Right lobe of liver (tissue), 6 donors: ENCODE measurements around the gene PITPNM2. TPM values are rescaled to one million over a fixed set of nuclear protein-coding genes. Genes with fewer than 3 reads are reported as not detected.

ENCODE experiments used
- ATAC-seq, 4 donors: fragments of 200-7000 bp; cut with Tn5 transposase; one replicate each; pipeline ENCODE4 v1.9.1; 2020; ENCODE audit warnings: mild to moderate bottlenecking in 4 of 4, moderate library complexity in 4 of 4
- DNase-seq, 3 donors: peaks; one replicate each; pipeline ENCODE4 v3.0.0-alpha.2; 2020
- H3K27ac ChIP-seq, 3 donors: fragments of 200-600 bp; one replicate each; pipeline ENCODE4 v1.8.0; 2022
- H3K27me3 ChIP-seq, 2 donors: fragments of 200-600 bp; one replicate each; pipeline ENCODE4 v1.8.0; 2022
- H3K36me3 ChIP-seq, 4 donors: fragments of 200-600 bp; sonication (generic) in 1 of 4; one replicate each; pipeline versions ENCODE4 v1.5.1 to v1.8.0; 2017 to 2022; ENCODE audit warnings: control low read depth in 1 of 4
- H3K4me1 ChIP-seq, 4 donors: fragments of 200-600 bp; sonication (generic) in 1 of 4; one replicate each; pipeline versions ENCODE4 v1.5.1 to v1.8.0; 2017 to 2022; ENCODE audit warnings: control low read depth in 1 of 4
- H3K4me3 ChIP-seq, 3 donors: fragments of 200-600 bp; one replicate each; pipeline ENCODE4 v1.8.0; 2022
- H3K9me3 ChIP-seq, 4 donors: fragments of 200-600 bp; sonication (generic) in 1 of 4; one replicate each; pipeline versions ENCODE4 v1.5.1 to v1.8.0; 2017 to 2022; ENCODE audit warnings: control low read depth in 1 of 4
- POLR2A ChIP-seq: fragments of 450-650 bp; IDR thresholded peaks from one replicate; pipeline ENCODE4 v1.6.1; 2017; ENCODE audit warnings: antibody characterized with exemption, mild to moderate bottlenecking
- WGBS: methylation state at CpG from one replicate; pipeline ENCODE4 v1.1.6; 2018; ENCODE audit warnings: low coverage, low lambda C conversion rate; ENCODE audit not compliant: insufficient coverage; ENCODE audit errors: missing lambda C conversion rate; 5-methylcytosine and 5-hydroxymethylcytosine counted together
- intact Hi-C, 2 donors: fragments of 100-400 bp; cut with DNase I; formaldehyde crosslinking; loops; one replicate each; pipeline versions ENCODE4 v1.11.2 to v1.14.1; 2022
- total RNA-seq, 6 experiments: library from RNA; depleted of rRNA in 2 of 6; stranded (reverse); fragments of >200 nt in 2 of 6; fragmentation: NEBNext Ultra II Directional in 3 of 6; extraction: Animal tissue kit (Norgen Biotek cat#: 25700) in 3 of 6; gene quantifications; one replicate each; pipeline versions ENCODE4 v1.1.0 to v1.2.4, GENCODE V29; 2016 to 2023
- TF ChIP-seq, protein P1 (sequence below), 4 donors: fragments of 200-600 bp in 3 of 4; fragments of 450-650 bp in 1 of 4; IDR thresholded peaks; one replicate each; pipeline versions ENCODE4 v1.5.1 to v1.8.0; 2016 to 2022; ENCODE audit warnings: antibody characterized with exemption in 4 of 4, mild to moderate bottlenecking in 2 of 4
- donor health status: DM: no; HTN: yes; CAD: no.
- donor health status: DM: no; HTN: no; CAD: no.
- donor health status: DM: no; HTN: no; CAD: no.
- donor health status: DM: no; HTN: yes; CAD: no.
- donor health status: DM: no; HTN: yes; CAD: no.

The PITPNM2 gene
- total RNA-seq, 6 experiments from 2014 or later, result 5.8 to 24.7 (median 14.2) TPM

DNA sequence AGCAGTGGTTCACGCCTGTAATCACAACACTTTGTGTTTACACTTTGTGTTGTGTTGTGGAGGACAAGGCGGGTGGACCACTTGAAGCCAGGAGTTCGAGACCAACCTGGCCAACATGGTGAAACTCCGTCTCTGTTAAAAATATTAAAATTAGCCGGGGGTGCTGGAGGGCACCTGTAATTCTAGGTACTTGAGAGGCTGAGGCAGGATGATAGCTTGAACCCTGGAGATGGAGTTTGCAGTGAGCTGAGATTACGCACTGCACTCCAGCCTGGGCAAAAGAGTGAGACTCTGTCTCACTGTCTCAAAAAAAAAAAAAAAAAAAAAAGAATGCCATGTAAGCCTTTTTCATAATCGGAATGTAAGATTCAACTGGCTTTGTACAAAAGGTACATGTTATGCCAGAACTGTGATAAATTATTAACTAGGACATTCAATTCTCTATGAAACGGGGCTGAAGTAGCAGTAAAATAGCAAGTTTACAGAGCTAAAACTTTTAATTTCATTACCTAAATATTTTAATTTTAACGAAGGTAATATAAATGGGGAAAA is 13.9 kb upstream of the PITPNM2 start:
- Histone ChIP-seq H3K36me3 (peaks cover 0 to 6% (median 0%) of the 10 kb centered on the region in 4 donors), H3K4me1 (peaks cover 0 to 61% (median 21%) of the 10 kb centered on the region in 4 donors), H3K9me3 (no peaks in the 10 kb centered on the region), H3K27ac (peak overlapping the region in 2 of 3 donors; percentile 42 to 61), H3K4me3 (peak overlapping the region in 2 of 3 donors; percentile 10 to 12), H3K27me3 (no peaks in the 10 kb centered on the region)
- peak; percentile 67 to 73 (median 70) for ATAC-seq
- 34% methylated on average over 8 of the region's 9 CpGs for whole genome bisulfite sequencing
- TF ChIP-seq, protein P1, sequence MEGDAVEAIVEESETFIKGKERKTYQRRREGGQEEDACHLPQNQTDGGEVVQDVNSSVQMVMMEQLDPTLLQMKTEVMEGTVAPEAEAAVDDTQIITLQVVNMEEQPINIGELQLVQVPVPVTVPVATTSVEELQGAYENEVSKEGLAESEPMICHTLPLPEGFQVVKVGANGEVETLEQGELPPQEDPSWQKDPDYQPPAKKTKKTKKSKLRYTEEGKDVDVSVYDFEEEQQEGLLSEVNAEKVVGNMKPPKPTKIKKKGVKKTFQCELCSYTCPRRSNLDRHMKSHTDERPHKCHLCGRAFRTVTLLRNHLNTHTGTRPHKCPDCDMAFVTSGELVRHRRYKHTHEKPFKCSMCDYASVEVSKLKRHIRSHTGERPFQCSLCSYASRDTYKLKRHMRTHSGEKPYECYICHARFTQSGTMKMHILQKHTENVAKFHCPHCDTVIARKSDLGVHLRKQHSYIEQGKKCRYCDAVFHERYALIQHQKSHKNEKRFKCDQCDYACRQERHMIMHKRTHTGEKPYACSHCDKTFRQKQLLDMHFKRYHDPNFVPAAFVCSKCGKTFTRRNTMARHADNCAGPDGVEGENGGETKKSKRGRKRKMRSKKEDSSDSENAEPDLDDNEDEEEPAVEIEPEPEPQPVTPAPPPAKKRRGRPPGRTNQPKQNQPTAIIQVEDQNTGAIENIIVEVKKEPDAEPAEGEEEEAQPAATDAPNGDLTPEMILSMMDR (IDR thresholded peaks at IDR 0.05), result no peak
- no peak for TF ChIP-seq POLR2A
- DNase-seq, result peak in 1 of 3 donors; percentile 54
- intact Hi-C loops, result no loop called here

DNA sequence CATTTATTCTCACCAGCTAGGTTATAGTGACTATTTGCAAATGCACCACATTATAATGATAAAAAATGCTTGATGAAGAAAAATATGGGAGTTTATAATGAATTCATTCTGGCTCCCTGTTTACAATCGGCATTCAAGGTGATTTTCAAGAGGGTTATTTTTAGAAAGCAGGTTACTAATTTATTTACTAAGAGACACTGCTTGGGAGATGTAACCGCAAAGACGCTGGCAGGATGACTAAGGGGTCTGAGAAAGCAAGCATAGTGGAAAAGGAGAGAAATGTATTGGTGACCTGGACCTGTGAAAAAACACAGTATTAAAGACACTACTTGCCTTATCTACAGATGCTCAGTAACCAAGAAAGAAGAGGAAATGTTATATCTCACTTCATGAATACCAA is 13.3 kb upstream of the PITPNM2 start:
- WGBS, result 65% methylated on average over 3 of the region's 3 CpGs
- ATAC-seq, result no peak
- intact Hi-C loops, result no loop called here
- Histone ChIP-seq H3K27ac (peak overlapping the region in 2 of 3 donors; percentile 42 to 61), H3K4me3 (no peak overlapping the region), H3K27me3 (no peaks in the 10 kb centered on the region), H3K9me3 (no peaks in the 10 kb centered on the region), H3K4me1 (peaks cover 0 to 61% (median 21%) of the 10 kb centered on the region in 4 donors), H3K36me3 (peaks cover 0 to 6% (median 0%) of the 10 kb centered on the region in 4 donors)
- DNase-seq, result no peak
- TF ChIP-seq POLR2A, result no peak
- TF ChIP-seq, protein P1 (IDR thresholded peaks at IDR 0.05), result no peak

DNA sequence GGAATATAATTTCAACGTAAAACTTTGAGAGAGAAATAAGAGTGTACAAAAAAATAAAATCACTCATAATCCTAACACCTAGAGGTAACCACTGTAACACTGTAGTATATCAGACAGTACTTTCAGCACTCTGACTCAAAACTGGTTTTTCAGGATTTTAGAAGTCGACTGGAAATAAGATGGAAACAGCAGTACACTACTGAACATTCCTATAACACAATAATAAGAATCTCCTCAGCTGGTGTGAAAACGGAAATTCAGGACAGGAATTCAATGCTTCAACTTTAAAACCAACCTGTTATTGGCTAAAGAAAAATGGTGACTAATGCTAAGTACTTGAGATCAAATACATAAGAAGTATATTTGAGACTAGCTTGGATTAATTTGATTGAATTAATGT is 12.3 kb upstream of the PITPNM2 start:
- WGBS, result 85% methylated on average over 3 of the region's 3 CpGs
- no peak for ATAC-seq
- no peak for DNase-seq

DNA sequence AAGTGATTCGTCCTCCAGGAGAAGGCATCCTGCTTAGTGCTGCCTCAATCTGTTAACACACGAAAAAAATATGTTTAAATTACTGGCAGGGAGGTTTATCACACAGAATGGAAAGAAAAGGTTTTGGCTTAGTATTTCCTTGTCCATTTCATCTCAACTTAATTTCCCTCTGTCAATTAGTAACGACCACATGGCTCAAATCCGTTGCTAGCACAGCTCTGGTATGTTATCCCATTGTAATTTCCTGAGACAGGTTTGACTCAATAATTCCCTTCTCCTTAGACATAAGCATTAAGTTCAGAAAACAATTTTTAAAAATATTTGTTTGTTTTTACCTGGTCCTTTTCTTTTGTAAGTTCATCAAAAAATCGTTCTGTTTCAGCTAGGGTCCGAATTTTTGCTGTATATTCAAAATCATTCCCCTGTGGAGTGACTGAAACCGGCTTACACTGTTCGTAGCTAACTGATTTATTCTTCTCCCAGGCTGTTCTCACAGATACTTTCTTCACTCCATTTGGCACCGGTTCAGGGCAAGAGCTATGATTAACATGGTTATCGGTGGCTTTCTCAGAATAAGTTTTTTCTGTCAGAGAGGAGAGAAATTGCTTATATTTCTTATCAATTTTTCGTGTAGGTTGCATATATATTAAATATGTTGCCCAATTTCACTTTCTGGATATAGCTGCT is 10.1 kb upstream of the PITPNM2 start:
- ATAC-seq, result peak; percentile 44 to 58 (median 47)
- Histone ChIP-seq H3K4me3 (no peak overlapping the region), H3K36me3 (peaks cover 0 to 6% (median 0%) of the 10 kb centered on the region in 4 donors), H3K9me3 (no peaks in the 10 kb centered on the region), H3K4me1 (peaks cover 0 to 39% (median 11%) of the 10 kb centered on the region in 4 donors), H3K27me3 (no peaks in the 10 kb centered on the region), H3K27ac (peak overlapping the region in 2 of 3 donors; percentile 5 to 27)
- WGBS, result 24% methylated on average over 11 of the region's 11 CpGs
- intact Hi-C loops, result no loop called here
- DNase-seq, result peak in 1 of 3 donors; percentile 59
- TF ChIP-seq POLR2A, result no peak
- TF ChIP-seq, protein P1 (IDR thresholded peaks at IDR 0.05), result no peak

More for the DNA sequence above, 12.3 kb upstream of the PITPNM2 start:
- intact Hi-C loops, result no loop called here
- Histone ChIP-seq H3K27ac (no peak overlapping the region), H3K4me1 (peaks cover 0 to 61% (median 21%) of the 10 kb centered on the region in 4 donors), H3K36me3 (peaks cover 0 to 6% (median 0%) of the 10 kb centered on the region in 4 donors), H3K4me3 (no peak overlapping the region), H3K9me3 (no peaks in the 10 kb centered on the region), H3K27me3 (no peaks in the 10 kb centered on the region)
- TF ChIP-seq, protein P1 (IDR thresholded peaks at IDR 0.05), result no peak
- TF ChIP-seq POLR2A, result no peak
